NOMO-1 treated with DMSO at 0.1 percent for 48 hours (cell line): ENCODE measurements around the gene RHOV.

Source experiments
- DNase-seq: peaks from one replicate; lab custom pipeline; 2025; ENCODE audit not compliant: unreplicated experiment; lab: John Stamatoyannopoulos, UW

RHOV gene

GRCh38 chr15:40873694-40874561 is at the start of gene RHOV:
Gene RHOV (minus strand): TSS chr15:40874234. CDS start chr15:40874139, 95 bp downstream.
- DNase-seq = peak; percentile 50

GRCh38 chr15:40923551-40923950 is 49.5 kb upstream of the RHOV start:
- no peak for DNase-seq

- DNase-seq = no peak
Observed at GRCh38 chr15:40922608-40923005, 48.6 kb upstream of the RHOV start.

GRCh38 chr15:40921949-40922607 is 48.0 kb upstream of the RHOV start:
- no peak for DNase-seq

GRCh38 chr15:40918799-40919392 is 44.9 kb upstream of the RHOV start:
- no peak for DNase-seq

- DNase-seq = no peak
Observed at GRCh38 chr15:40918146-40918798, 44.2 kb upstream of the RHOV start.

- DNase-seq = no peak
Observed at GRCh38 chr15:40917585-40917984, 43.6 kb upstream of the RHOV start.

GRCh38 chr15:40915679-40916078 is 41.6 kb upstream of the RHOV start:
- no peak for DNase-seq

- DNase-seq = no peak
Observed at GRCh38 chr15:40915116-40915661, 41.2 kb upstream of the RHOV start.

GRCh38 chr15:40914486-40914885 is 40.5 kb upstream of the RHOV start:
- no peak for DNase-seq

GRCh38 chr15:40914013-40914412 is 40.0 kb upstream of the RHOV start:
- no peak for DNase-seq

GRCh38 chr15:40912478-40912877 is 38.4 kb upstream of the RHOV start:
- no peak for DNase-seq

- DNase-seq = no peak
Observed at GRCh38 chr15:40911693-40912092, 37.7 kb upstream of the RHOV start.

- DNase-seq = no peak
Observed at GRCh38 chr15:40911141-40911540, 37.1 kb upstream of the RHOV start.

GRCh38 chr15:40909662-40910630 is 35.9 kb upstream of the RHOV start:
- DNase-seq = peak; percentile 61

GRCh38 chr15:40908095-40908494 is 34.1 kb upstream of the RHOV start:
- no peak for DNase-seq

- DNase-seq = no peak
Observed at GRCh38 chr15:40906991-40907802, 33.2 kb upstream of the RHOV start.

- peak; percentile 54 for DNase-seq
Observed at GRCh38 chr15:40906091-40906990, 32.3 kb upstream of the RHOV start.
